AG04449 (cell line): ENCODE data around the gene NELL2.
"Not testable (repeated sequence)": the region's sequence is repeated elsewhere in the genome, so short reads cannot be mapped to it uniquely, and the experiment has no call there.

Experiments
- CTCF ChIA-PET: fragments of 350-600 bp; formaldehyde crosslinking; extraction: SDS; loops from one replicate; lab custom pipeline; 2021; ENCODE audit warnings: antibody characterized with exemption; lab: Yijun Ruan, JAX
- POLR2A ChIA-PET: fragments of 400-600, 350-600 bp; formaldehyde crosslinking; extraction: SDS; loops from one replicate; lab custom pipeline; 2020; ENCODE audit warnings: antibody characterized with exemption, inconsistent platforms; lab: Yijun Ruan, JAX
- DNase-seq: peaks from one replicate; pipeline ENCODE4 v3.0.0-alpha.2; 2010; ENCODE audit warnings: low read depth, low spot score
- H3K4me3 ChIP-seq: 2 replicates; pipeline ENCODE4 v1.5.1; 2011; ENCODE audit warnings: low read depth, mild to moderate bottlenecking, control low read depth, low read length
- TF ChIP-seq, protein P1 (sequence below): IDR thresholded peaks from one replicate; pipeline ENCODE4 v1.5.1; 2011; ENCODE audit warnings: mild to moderate bottlenecking, moderate library complexity, low read length, control low read depth, inconsistent platforms; ENCODE audit not compliant: insufficient read depth; ENCODE audit errors: missing control alignments

The NELL2 gene

DNA sequence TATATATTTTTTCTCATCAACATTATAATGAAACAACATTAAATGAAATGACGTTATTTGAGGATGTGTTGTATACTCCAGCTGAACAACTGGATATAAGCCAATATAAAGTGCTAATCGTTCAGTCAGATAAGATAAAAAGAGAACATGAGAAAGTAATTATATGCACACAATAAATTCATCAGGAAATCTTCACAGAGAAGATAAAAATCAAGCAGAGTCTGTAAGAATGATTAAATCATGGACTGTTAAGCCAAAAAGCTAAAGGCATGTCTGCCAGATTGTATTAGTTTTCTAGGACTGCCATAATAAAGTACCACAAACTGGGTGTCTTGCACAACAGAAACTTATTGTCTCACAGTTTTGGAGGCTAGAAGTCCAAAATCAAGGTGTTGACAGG is 178.6 kb downstream of the NELL2 start:
- POLR2A ChIA-PET, result no interaction called here
- CTCF ChIA-PET, result no interaction called here
- H3K4me3 ChIP-seq, result no peak overlapping the region
- TF ChIP-seq, protein P1, sequence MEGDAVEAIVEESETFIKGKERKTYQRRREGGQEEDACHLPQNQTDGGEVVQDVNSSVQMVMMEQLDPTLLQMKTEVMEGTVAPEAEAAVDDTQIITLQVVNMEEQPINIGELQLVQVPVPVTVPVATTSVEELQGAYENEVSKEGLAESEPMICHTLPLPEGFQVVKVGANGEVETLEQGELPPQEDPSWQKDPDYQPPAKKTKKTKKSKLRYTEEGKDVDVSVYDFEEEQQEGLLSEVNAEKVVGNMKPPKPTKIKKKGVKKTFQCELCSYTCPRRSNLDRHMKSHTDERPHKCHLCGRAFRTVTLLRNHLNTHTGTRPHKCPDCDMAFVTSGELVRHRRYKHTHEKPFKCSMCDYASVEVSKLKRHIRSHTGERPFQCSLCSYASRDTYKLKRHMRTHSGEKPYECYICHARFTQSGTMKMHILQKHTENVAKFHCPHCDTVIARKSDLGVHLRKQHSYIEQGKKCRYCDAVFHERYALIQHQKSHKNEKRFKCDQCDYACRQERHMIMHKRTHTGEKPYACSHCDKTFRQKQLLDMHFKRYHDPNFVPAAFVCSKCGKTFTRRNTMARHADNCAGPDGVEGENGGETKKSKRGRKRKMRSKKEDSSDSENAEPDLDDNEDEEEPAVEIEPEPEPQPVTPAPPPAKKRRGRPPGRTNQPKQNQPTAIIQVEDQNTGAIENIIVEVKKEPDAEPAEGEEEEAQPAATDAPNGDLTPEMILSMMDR, result no peak
- DNase-seq, result no peak

DNA sequence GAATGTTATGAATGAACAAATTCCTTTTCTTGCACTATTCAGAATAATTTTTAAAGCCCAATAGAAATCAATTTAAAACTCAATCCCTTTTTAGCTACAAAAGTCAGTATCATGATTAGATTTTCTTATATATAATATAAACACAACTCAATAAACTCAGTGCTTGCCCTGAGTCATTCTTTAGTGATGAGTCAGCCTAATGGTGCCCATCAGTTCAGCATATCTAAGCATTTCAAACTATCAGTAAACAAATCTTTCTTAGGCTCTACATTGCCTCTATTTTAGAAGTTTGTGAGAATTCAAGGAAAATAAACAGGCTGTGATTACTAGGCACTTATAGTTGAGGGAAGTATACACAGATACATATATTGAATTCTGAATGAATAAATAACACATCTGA is 179.6 kb downstream of the NELL2 start:
- POLR2A ChIA-PET, result no interaction called here
- CTCF ChIA-PET, result no interaction called here
- TF ChIP-seq, protein P1, result no peak

DNA sequence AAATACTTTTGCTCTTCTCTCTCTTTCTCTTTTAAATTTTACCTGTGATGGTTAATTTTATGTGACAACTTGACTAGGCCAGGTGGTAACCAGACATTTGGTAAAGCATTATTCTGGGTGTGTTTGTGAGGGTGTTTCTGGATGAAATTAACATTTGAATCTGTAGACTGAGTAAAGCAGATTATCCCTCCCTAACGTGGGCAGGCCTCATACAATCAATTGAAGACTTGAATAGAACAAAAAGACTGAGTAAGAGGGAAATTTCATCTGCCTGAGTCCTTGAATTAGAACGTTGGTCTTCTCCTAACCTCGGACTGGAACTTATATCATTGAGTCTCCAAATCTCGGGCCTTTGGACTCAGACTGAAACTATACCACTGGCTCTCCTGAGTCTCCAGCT is 182.1 kb downstream of the NELL2 start:
- POLR2A ChIA-PET, result no interaction called here

More for the DNA sequence above, 179.6 kb downstream of the NELL2 start:
- no peak for DNase-seq
- H3K4me3 ChIP-seq, result no peak overlapping the region

DNA sequence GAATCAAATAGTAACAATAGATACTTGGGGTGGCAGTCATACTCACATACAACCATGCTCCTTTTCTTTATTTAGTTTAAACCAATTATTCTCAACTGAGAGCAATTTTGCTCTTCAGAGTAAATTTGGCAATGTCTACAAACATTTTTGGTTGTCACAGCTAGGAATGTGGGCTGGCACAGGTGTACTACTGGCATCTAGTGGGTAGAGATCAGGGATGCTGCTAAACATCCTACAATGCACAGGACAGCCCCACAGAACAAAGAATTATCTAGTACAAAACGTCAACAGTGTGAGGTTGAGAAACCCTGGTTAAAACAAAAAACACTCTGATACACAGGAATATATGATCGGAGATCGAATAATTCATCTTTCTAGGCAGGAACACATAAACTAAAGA is 186.5 kb downstream of the NELL2 start:
- ChIA-PET CTCF (no interaction called here), POLR2A (no interaction called here)
- no peak overlapping the region for H3K4me3 ChIP-seq
- DNase-seq, result no peak
- TF ChIP-seq, protein P1, result no peak

More for the DNA sequence above, 182.1 kb downstream of the NELL2 start:
- no peak overlapping the region for H3K4me3 ChIP-seq
- no peak for DNase-seq
- TF ChIP-seq, protein P1, result no peak
- CTCF ChIA-PET, result no interaction called here

DNA sequence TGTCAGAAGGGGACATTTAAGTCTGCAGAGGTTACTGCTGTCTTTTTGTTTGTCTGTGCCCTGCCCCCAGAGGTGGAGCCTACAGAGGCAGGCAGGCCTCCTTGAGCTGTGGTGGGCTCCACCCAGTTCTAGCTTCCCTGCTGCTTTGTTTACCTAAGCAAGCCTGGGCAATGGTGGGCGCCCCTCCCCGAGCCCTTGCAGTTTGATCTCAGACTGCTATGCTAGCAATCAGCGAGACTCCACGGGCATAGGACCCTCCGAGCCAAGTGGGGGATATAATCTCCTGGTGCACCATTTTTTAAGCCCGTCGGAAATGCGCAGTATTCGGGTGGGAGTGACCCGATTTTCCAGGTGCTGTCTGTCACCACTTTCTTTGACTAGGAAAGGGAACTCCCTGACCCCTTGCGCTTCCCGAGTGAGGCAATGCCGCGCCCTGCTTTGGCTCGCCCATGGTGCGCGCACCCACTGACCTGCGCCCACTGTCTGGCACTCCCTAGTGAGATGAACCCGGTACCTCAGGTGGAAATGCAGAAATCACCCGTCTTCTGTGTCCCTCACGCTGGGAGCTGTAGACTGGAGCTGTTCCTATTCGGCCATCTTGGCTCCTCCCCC is 189.2 kb downstream of the NELL2 start:
- POLR2A ChIA-PET, DNase-seq, H3K4me3 ChIP-seq, CTCF ChIA-PET: not testable (repeated sequence)

DNA sequence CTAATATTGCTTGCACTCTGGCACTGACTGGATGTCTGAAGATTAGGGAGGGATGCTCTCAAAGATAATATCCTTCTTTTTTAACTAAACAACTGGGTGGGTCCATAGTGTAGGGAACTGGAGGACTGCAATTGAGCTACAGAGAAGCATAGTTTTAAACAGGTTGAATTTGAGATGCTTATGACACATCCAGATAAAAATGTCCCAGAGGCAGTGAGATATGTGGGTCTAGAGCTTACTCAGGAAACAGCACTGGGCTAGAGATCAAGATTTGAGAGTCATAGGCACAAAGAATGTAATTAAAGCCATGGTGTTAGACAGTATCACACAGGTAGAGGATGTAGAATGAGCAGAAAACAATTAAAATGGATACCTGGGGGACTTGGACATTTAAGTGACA is 198.4 kb downstream of the NELL2 start:
- DNase-seq, result no peak
- ChIA-PET CTCF (no interaction called here), POLR2A (no interaction called here)
- TF ChIP-seq, protein P1, result no peak
- H3K4me3 ChIP-seq, result no peak overlapping the region

DNA sequence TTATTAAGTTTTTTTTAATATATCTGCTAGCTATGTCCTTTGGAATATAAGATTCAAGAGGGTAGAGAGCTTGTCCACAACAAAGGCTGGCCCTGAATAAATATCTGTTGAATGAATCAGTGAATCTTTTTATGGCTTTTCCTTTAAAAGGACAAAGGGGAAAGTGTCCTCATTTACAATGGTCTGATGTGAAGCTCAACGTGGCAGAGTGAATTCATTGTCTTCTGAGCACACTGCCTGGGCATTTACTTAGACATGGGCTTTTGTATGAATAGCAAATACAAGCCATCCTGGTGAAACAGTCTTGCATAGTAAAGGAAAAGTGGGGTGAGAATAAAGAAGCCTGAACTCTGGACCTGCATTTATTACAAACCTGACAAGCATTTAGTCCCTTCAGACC is 201.2 kb downstream of the NELL2 start:
- ChIA-PET POLR2A (no interaction called here), CTCF (no interaction called here)
- no peak for DNase-seq
- H3K4me3 ChIP-seq, result no peak overlapping the region
- TF ChIP-seq, protein P1, result no peak
